HepG2 (cell line): ENCODE results near the gene ZDHHC19. TPM values are rescaled to one million over a fixed set of nuclear protein-coding genes. Genes with fewer than 3 reads are reported as not detected.

Experiments
- ATAC-seq: fragments of 200-7000 bp; cut with Tn5 transposase; 3 replicates; pipeline ENCODE4 v1.9.1; 2020; ENCODE audit warnings: mild to moderate bottlenecking, moderate library complexity
- BruUV-seq: library from RNA; stranded (reverse); fragments of 400-500 nt; replicated peaks from 2 replicates; lab custom pipeline; 2021; lab: Mats Ljungman, UMichigan
- CTCF ChIA-PET: fragments of 300-600 bp; formaldehyde crosslinking; extraction: SDS; loops from one replicate; lab custom pipeline; 2021; ENCODE audit warnings: low total read pairs, inconsistent platforms, low intra/inter-chr PET ratio; lab: Yijun Ruan, JAX
- POLR2A ChIA-PET: fragments of 350-600 bp; sonication (Branson Sonifier 250); formaldehyde crosslinking; loops from one replicate; lab custom pipeline; 2020; ENCODE audit warnings: antibody characterized with exemption, inconsistent platforms; lab: Yijun Ruan, JAX
- DNase-seq: peaks from one replicate; pipeline ENCODE4 v3.0.0-alpha.2; 2015; ENCODE audit warnings: low spot score
- FAIRE-seq: peaks from 3 replicates; lab custom pipeline; 2011; peaks lifted over from hg19 to GRCh38; lab: Jason Lieb, UNC
- H2AFZ ChIP-seq: one replicate; pipeline ENCODE4 v1.6.1; 2011; ENCODE audit warnings: low read length, inconsistent platforms
- H3K27ac ChIP-seq: fragments of 300-600 bp; 3 replicates; pipeline ENCODE4 v1.8.0; 2011; ENCODE audit warnings: mixed run types, mild to moderate bottlenecking, mixed read lengths, low read length, inconsistent platforms; ENCODE audit not compliant: insufficient read depth; ENCODE audit errors: extremely low read length
- H3K27me3 ChIP-seq, 2 experiments: fragments of 200-600 bp in 1 of 2; 2 replicates in 1 of 2; 3 replicates in 1 of 2; pipeline versions ENCODE4 v1.6.0 to v1.8.0; 2011; ENCODE audit warnings: low read length in 2 of 2, mild to moderate bottlenecking in 2 of 2, moderate library complexity in 2 of 2, inconsistent platforms in 1 of 2; ENCODE audit not compliant: insufficient read depth in 2 of 2, control insufficient read depth in 1 of 2
- H3K36me3 ChIP-seq, 2 experiments: fragments of 200-600 bp in 1 of 2; replicated peaks in 1 of 2; 2 replicates in 1 of 2; 3 replicates in 1 of 2; pipeline versions ENCODE4 v1.5.1 to v1.8.0; 2011; ENCODE audit warnings: low read length in 2 of 2, inconsistent platforms in 1 of 2; ENCODE audit not compliant: insufficient read depth in 2 of 2, control insufficient read depth in 1 of 2
- H3K4me1 ChIP-seq: 2 replicates; pipeline ENCODE4 v1.5.1; 2012; ENCODE audit warnings: low read length, inconsistent platforms; ENCODE audit not compliant: insufficient read depth
- H3K4me2 ChIP-seq: 2 replicates; pipeline ENCODE4 v1.6.0; 2011; ENCODE audit warnings: low read depth, low read length, inconsistent platforms
- H3K4me3 ChIP-seq, 3 experiments: fragments of 200-600 bp in 1 of 3; sonication (generic), shearing (Covaris generic) in 1 of 3; replicated peaks in 1 of 3; 2 replicates each; pipeline ENCODE4 v1.5.1; 2011 to 2016; ENCODE audit warnings: low read length in 3 of 3, inconsistent platforms in 2 of 3, low read depth in 2 of 3, mild to moderate bottlenecking in 2 of 3, control low read depth in 1 of 3, mixed read lengths in 1 of 3; ENCODE audit not compliant: insufficient read depth in 1 of 3
- H3K79me2 ChIP-seq: one replicate; pipeline ENCODE4 v1.6.1; 2011; ENCODE audit warnings: low read length, inconsistent platforms; ENCODE audit not compliant: insufficient read depth
- H3K9ac ChIP-seq: 2 replicates; pipeline ENCODE4 v1.6.0; 2011; ENCODE audit warnings: mild to moderate bottlenecking, low read depth, low read length, inconsistent platforms; ENCODE audit not compliant: insufficient read depth
- H3K9me3 ChIP-seq: 2 replicates; pipeline ENCODE4 v1.5.1; 2012; ENCODE audit warnings: mild to moderate bottlenecking, low read length
- H4K20me1 ChIP-seq: 2 replicates; pipeline ENCODE4 v1.6.0; 2011; ENCODE audit warnings: inconsistent platforms, mild to moderate bottlenecking, low read length, moderate library complexity; ENCODE audit not compliant: insufficient read depth
- CEBPB ChIP-seq: IDR thresholded peaks from 2 replicates; pipeline ENCODE4 v1.6.1; 2011; ENCODE audit warnings: low read depth, low read length, improper control_type of control experiment, borderline replicate concordance
- CREM ChIP-seq, 2 experiments: sonication (generic) in 1 of 2; formaldehyde crosslinking in 1 of 2; IDR thresholded peaks; 2 replicates each; pipeline versions ENCODE4 v1.4.0 to v1.6.1; 2016 to 2020; ENCODE audit warnings: antibody characterized with exemption in 1 of 2, mild to moderate bottlenecking in 1 of 2, missing genetic modification reagents in 1 of 2
- EEA1 ChIP-seq: sonication (generic); formaldehyde crosslinking; IDR thresholded peaks from 2 replicates; pipeline ENCODE4 v1.5.1; 2020; ENCODE audit warnings: mild to moderate bottlenecking, missing genetic modification reagents, borderline replicate concordance
- MAZ ChIP-seq, 2 experiments: sonication (generic) in 1 of 2; formaldehyde crosslinking in 1 of 2; IDR thresholded peaks; 2 replicates each; pipeline versions ENCODE4 v1.5.0 to v1.6.1; 2012 to 2020; ENCODE audit warnings: low read depth in 2 of 2, mild to moderate bottlenecking in 2 of 2, borderline replicate concordance in 1 of 2, improper control_type of control experiment in 1 of 2, low read length in 1 of 2, missing genetic modification reagents in 1 of 2, moderate library complexity in 1 of 2
- PCBP2 ChIP-seq: fragments of 200-400 bp; formaldehyde crosslinking; optimal IDR thresholded peaks from 2 replicates; pipeline ENCODE3; 2018; ENCODE audit warnings: low read length, low read depth; ENCODE audit not compliant: poor library complexity, severe bottlenecking
- SOX13 ChIP-seq, 3 experiments: fragments of 450-650 bp in 1 of 3; sonication (generic) in 1 of 3; formaldehyde crosslinking in 1 of 3; IDR thresholded peaks in 2 of 3; conservative IDR thresholded peaks in 1 of 3; 2 replicates each; pipeline versions ENCODE4 v1.5.0 to v1.6.1; 2016 to 2020; ENCODE audit warnings: antibody characterized with exemption in 1 of 3, mild to moderate bottlenecking in 1 of 3, missing compliant biosample characterization in 1 of 3, missing genetic modification reagents in 1 of 3, moderate library complexity in 1 of 3
- ZNF451 ChIP-seq: sonication (generic); formaldehyde crosslinking; IDR thresholded peaks from 2 replicates; pipeline ENCODE4 v1.5.0; 2020; ENCODE audit warnings: mild to moderate bottlenecking, missing genetic modification reagents
- ZNF609 ChIP-seq: sonication (generic); formaldehyde crosslinking; IDR thresholded peaks from 2 replicates; pipeline ENCODE4 v1.4.0; 2020; ENCODE audit warnings: mild to moderate bottlenecking, missing genetic modification reagents, borderline replicate concordance
- ZNF749 ChIP-seq: sonication (generic); formaldehyde crosslinking; IDR thresholded peaks from 2 replicates; pipeline ENCODE4 v1.8.0; 2022; ENCODE audit warnings: mild to moderate bottlenecking, missing genetic modification reagents, moderate library complexity, borderline replicate concordance
- WGBS: methylation state at CpG from one replicate; pipeline ENCODE4 v1.1.6; 2017; ENCODE audit warnings: low lambda C conversion rate; 5-methylcytosine and 5-hydroxymethylcytosine counted together
- in situ Hi-C: cut with HindIII; loops from 2 replicates; pipeline ENCODE4 v1.10.0; 2017; ENCODE audit warnings: low pct_unique_long_range_greater_than_20kb; ENCODE audit not compliant: extremely low pct_ligation_motif_present
- intact Hi-C: fragments of 100-400 bp; cut with micrococcal nuclease; formaldehyde crosslinking; loops from one replicate; pipeline ENCODE4 v1.10.0; 2022; ENCODE audit not compliant: unreplicated experiment
- polyA plus RNA-seq, 8 experiments: library from polyadenylated mRNA; depleted of rRNA in 3 of 8; stranded (reverse) in 7 of 8; unstranded in 1 of 8; fragments of >200 nt; fragmentation: Illumina TruSeq in 4 of 8; extraction: Trizol in 4 of 8; gene quantifications; 2 replicates each; pipeline versions ENCODE4 v1.2.1 to v1.2.3, GENCODE V29; 2011 to 2016; ENCODE audit warnings: low read depth in 4 of 8, missing spikeins in 1 of 8, mixed read lengths in 1 of 8; ENCODE audit not compliant: insufficient read depth in 1 of 8
- total RNA-seq, 5 experiments: library from RNA; depleted of rRNA; stranded (reverse); fragments of >200 nt; fragmentation: Illumina TruSeq; extraction: Trizol; gene quantifications; 2 replicates each; pipeline ENCODE4 v1.2.3, GENCODE V29; 2016; ENCODE audit warnings: low read depth in 1 of 5
- TF ChIP-seq, protein P1 (sequence below): sonication (generic); formaldehyde crosslinking; IDR thresholded peaks from 2 replicates; pipeline ENCODE4 v1.5.0; 2020; ENCODE audit warnings: mild to moderate bottlenecking, missing genetic modification reagents, borderline replicate concordance

ZDHHC19 gene
- total and polyA plus RNA-seq, 2 of the 13 experiments (the other 11 are each of a cell fraction or from before 2014, with no cell fraction given): 0.22 to 0.53 TPM

GRCh38 chr3:196162679-196163078, 48.5 kb downstream of the ZDHHC19 start:
- no peak overlapping the region for H3K9ac ChIP-seq
- no peak for TF ChIP-seq ZNF749 (CRISPR knock-in tag)
- TF ChIP-seq SOX13 (IDR thresholded peaks at IDR 0.05): no peak
- TF ChIP-seq SOX13 (CRISPR knock-in tag; conservative IDR thresholded peaks at IDR 0.05 in 1 of 2, IDR thresholded peaks at IDR 0.05 in 1 of 2): no peak
- no peak for TF ChIP-seq ZNF609 (CRISPR knock-in tag)
- no peak for TF ChIP-seq CEBPB
- no peak for TF ChIP-seq PCBP2
- TF ChIP-seq, protein P1, sequence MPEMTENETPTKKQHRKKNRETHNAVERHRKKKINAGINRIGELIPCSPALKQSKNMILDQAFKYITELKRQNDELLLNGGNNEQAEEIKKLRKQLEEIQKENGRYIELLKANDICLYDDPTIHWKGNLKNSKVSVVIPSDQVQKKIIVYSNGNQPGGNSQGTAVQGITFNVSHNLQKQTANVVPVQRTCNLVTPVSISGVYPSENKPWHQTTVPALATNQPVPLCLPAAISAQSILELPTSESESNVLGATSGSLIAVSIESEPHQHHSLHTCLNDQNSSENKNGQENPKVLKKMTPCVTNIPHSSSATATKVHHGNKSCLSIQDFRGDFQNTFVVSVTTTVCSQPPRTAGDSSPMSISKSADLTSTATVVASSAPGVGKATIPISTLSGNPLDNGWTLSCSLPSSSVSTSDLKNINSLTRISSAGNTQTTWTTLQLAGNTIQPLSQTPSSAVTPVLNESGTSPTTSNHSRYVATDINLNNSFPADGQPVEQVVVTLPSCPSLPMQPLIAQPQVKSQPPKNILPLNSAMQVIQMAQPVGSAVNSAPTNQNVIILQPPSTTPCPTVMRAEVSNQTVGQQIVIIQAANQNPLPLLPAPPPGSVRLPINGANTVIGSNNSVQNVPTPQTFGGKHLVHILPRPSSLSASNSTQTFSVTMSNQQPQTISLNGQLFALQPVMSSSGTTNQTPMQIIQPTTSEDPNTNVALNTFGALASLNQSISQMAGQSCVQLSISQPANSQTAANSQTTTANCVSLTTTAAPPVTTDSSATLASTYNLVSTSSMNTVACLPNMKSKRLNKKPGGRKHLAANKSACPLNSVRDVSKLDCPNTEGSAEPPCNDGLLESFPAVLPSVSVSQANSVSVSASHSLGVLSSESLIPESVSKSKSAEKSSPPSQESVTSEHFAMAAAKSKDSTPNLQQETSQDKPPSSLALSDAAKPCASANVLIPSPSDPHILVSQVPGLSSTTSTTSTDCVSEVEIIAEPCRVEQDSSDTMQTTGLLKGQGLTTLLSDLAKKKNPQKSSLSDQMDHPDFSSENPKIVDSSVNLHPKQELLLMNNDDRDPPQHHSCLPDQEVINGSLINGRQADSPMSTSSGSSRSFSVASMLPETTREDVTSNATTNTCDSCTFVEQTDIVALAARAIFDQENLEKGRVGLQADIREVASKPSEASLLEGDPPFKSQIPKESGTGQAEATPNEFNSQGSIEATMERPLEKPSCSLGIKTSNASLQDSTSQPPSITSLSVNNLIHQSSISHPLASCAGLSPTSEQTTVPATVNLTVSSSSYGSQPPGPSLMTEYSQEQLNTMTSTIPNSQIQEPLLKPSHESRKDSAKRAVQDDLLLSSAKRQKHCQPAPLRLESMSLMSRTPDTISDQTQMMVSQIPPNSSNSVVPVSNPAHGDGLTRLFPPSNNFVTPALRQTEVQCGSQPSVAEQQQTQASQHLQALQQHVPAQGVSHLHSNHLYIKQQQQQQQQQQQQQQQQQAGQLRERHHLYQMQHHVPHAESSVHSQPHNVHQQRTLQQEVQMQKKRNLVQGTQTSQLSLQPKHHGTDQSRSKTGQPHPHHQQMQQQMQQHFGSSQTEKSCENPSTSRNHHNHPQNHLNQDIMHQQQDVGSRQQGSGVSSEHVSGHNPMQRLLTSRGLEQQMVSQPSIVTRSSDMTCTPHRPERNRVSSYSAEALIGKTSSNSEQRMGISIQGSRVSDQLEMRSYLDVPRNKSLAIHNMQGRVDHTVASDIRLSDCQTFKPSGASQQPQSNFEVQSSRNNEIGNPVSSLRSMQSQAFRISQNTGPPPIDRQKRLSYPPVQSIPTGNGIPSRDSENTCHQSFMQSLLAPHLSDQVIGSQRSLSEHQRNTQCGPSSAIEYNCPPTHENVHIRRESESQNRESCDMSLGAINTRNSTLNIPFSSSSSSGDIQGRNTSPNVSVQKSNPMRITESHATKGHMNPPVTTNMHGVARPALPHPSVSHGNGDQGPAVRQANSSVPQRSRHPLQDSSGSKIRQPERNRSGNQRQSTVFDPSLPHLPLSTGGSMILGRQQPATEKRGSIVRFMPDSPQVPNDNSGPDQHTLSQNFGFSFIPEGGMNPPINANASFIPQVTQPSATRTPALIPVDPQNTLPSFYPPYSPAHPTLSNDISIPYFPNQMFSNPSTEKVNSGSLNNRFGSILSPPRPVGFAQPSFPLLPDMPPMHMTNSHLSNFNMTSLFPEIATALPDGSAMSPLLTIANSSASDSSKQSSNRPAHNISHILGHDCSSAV (CRISPR knock-in tag): no peak
- no peak for TF ChIP-seq EEA1
- TF ChIP-seq ZNF451 (CRISPR knock-in tag): no peak
- no peak for TF ChIP-seq MAZ (IDR thresholded peaks at IDR 0.05; ENCODE audit: borderline replicate concordance, low read depth, low read length)
- no peak for TF ChIP-seq MAZ (CRISPR knock-in tag; IDR thresholded peaks at IDR 0.05; ENCODE audit: low read depth)
- no peak for TF ChIP-seq CREM (IDR thresholded peaks at IDR 0.05)
- TF ChIP-seq CREM (CRISPR knock-in tag; IDR thresholded peaks at IDR 0.05): no peak

More at GRCh38 chr3:196162679-196163078, 48.5 kb downstream of the ZDHHC19 start:
- H4K20me1 ChIP-seq: no peaks in the 10 kb centered on the region
- H3K27ac ChIP-seq: no peak overlapping the region
- H3K9me3 ChIP-seq: no peaks in the 10 kb centered on the region
- ATAC-seq: no peak
- intact Hi-C loops (no loop called here), in situ Hi-C loops (no loop called here)
- 37% methylated on average over 4 of the region's 9 CpGs for WGBS
- H3K4me2 ChIP-seq: no peak overlapping the region
- H3K27me3 ChIP-seq: no peaks in the 10 kb centered on the region; a peak in 3 of 5 replicates
- H3K4me3 ChIP-seq: no peak overlapping the region
- FAIRE-seq: no peak
- H2AFZ ChIP-seq: no peak overlapping the region
- peaks cover 45% of the 10 kb centered on the region for H3K4me1 ChIP-seq
- BruUV-seq: no TSS peak
- no peak for DNase-seq
- no peaks in the 10 kb centered on the region for H3K36me3 ChIP-seq
- ChIA-PET CTCF (no interaction called here), POLR2A (no interaction called here)
- H3K79me2 ChIP-seq: no peaks in the 10 kb centered on the region
